IMR-90 (cell line): ENCODE data around the gene MAP2. TPM values are rescaled to one million over a fixed set of nuclear protein-coding genes. Genes with fewer than 3 reads are reported as not detected.

Experiments used
- ATAC-seq: fragments of 200-7000 bp; cut with Tn5 transposase; 2 replicates; pipeline ENCODE4 v1.9.1; 2020; ENCODE audit warnings: low read depth, mild to moderate bottlenecking, moderate library complexity
- BruUV-seq: library from RNA; stranded (reverse); fragments of 400-500 nt; replicated peaks from 2 replicates; lab custom pipeline; 2021; lab: Mats Ljungman, UMichigan
- CTCF ChIA-PET: fragments of 300-600 bp; formaldehyde crosslinking; extraction: SDS; loops from one replicate; lab custom pipeline; 2021; ENCODE audit warnings: antibody characterized with exemption; lab: Yijun Ruan, JAX
- POLR2A ChIA-PET: fragments of 300-600 bp; sonication (Branson Sonifier 250); formaldehyde crosslinking; loops from one replicate; lab custom pipeline; 2022; ENCODE audit warnings: antibody characterized with exemption; ENCODE audit not compliant: unreplicated experiment; lab: Charles Lee
- DNase-seq: peaks from one replicate; pipeline ENCODE4 v3.0.0; 2013
- H2AFZ ChIP-seq: replicated peaks from 2 replicates; pipeline ENCODE3; 2013; ENCODE audit warnings: low read length, mild to moderate bottlenecking; ENCODE audit not compliant: poor library complexity
- H2AK5ac ChIP-seq: 2 replicates; pipeline ENCODE4 v1.6.1; 2013; ENCODE audit warnings: low read depth, low read length, inconsistent platforms
- H2AK9ac ChIP-seq: replicated peaks from 2 replicates; pipeline ENCODE3; 2013; ENCODE audit warnings: mild to moderate bottlenecking, low read depth, low read length, moderate library complexity; ENCODE audit not compliant: poor library complexity
- H2BK120ac ChIP-seq: 2 replicates; pipeline ENCODE4 v1.6.1; 2013; ENCODE audit warnings: low read depth, low read length, inconsistent platforms
- H2BK15ac ChIP-seq: 3 replicates; pipeline ENCODE4 v1.6.1; 2013; ENCODE audit warnings: low read depth, low read length, inconsistent platforms
- H2BK20ac ChIP-seq: 2 replicates; pipeline ENCODE4 v1.6.1; 2013; ENCODE audit warnings: low read depth, mild to moderate bottlenecking, inconsistent platforms, low read length, moderate library complexity
- H2BK5ac ChIP-seq: 2 replicates; pipeline ENCODE4 v1.6.1; 2013; ENCODE audit warnings: mild to moderate bottlenecking, low read depth, low read length, inconsistent platforms; ENCODE audit not compliant: poor library complexity, severe bottlenecking
- H3K14ac ChIP-seq: replicated peaks from 2 replicates; pipeline ENCODE4 v1.6.1; 2013; ENCODE audit warnings: low read depth, low read length, inconsistent platforms
- H3K18ac ChIP-seq: 2 replicates; pipeline ENCODE4 v1.6.1; 2013; ENCODE audit warnings: low read depth, low read length, control low read depth
- H3K23ac ChIP-seq: 2 replicates; pipeline ENCODE4 v1.6.1; 2013; ENCODE audit warnings: low read depth, low read length, inconsistent platforms
- H3K27ac ChIP-seq: 2 replicates; pipeline ENCODE4 v1.5.1; 2013; ENCODE audit warnings: mild to moderate bottlenecking, control low read depth, low read length; ENCODE audit not compliant: insufficient read depth
- H3K27me3 ChIP-seq: 2 replicates; pipeline ENCODE4 v1.6.1; 2013; ENCODE audit warnings: low read length; ENCODE audit not compliant: control insufficient read depth, insufficient read depth
- H3K36me3 ChIP-seq: 2 replicates; pipeline ENCODE4 v1.6.1; 2013; ENCODE audit warnings: low read length, mixed read lengths; ENCODE audit not compliant: control insufficient read depth, insufficient read depth
- H3K4ac ChIP-seq: 2 replicates; pipeline ENCODE4 v1.6.1; 2013; ENCODE audit warnings: low read depth, low read length, inconsistent platforms
- H3K4me1 ChIP-seq: 2 replicates; pipeline ENCODE4 v1.6.1; 2013; ENCODE audit warnings: low read length, mixed read lengths; ENCODE audit not compliant: control insufficient read depth, insufficient read depth
- H3K4me2 ChIP-seq: 2 replicates; pipeline ENCODE4 v1.6.1; 2013; ENCODE audit warnings: low read depth, mild to moderate bottlenecking, control low read depth, low read length, moderate library complexity
- H3K4me3 ChIP-seq: 2 replicates; pipeline ENCODE4 v1.5.1; 2013; ENCODE audit warnings: low read depth, mild to moderate bottlenecking, control low read depth, low read length, moderate library complexity; ENCODE audit not compliant: insufficient read depth
- H3K56ac ChIP-seq: 2 replicates; pipeline ENCODE4 v1.6.1; 2013; ENCODE audit warnings: low read length, inconsistent platforms; ENCODE audit not compliant: insufficient read depth; ENCODE audit errors: extremely low read depth
- H3K79me1 ChIP-seq, 2 experiments: 2 replicates each; pipeline ENCODE4 v1.6.1; 2013; ENCODE audit warnings: low read length in 2 of 2, inconsistent platforms in 1 of 2, low read depth in 1 of 2
- H3K9ac ChIP-seq: 2 replicates; pipeline ENCODE4 v1.6.1; 2013; ENCODE audit warnings: low read depth, low read length, control low read depth
- H3K9me1 ChIP-seq: 2 replicates; pipeline ENCODE4 v1.6.1; 2013; ENCODE audit warnings: low read length, inconsistent platforms; ENCODE audit not compliant: insufficient read depth
- H3K9me3 ChIP-seq: 2 replicates; pipeline ENCODE4 v1.6.1; 2013; ENCODE audit warnings: low read length; ENCODE audit not compliant: control insufficient read depth, insufficient read depth
- H4K20me1 ChIP-seq: 2 replicates; pipeline ENCODE4 v1.6.1; 2013; ENCODE audit warnings: low read length, inconsistent platforms; ENCODE audit not compliant: insufficient read depth
- H4K5ac ChIP-seq: 2 replicates; pipeline ENCODE4 v1.6.1; 2013; ENCODE audit warnings: mild to moderate bottlenecking, low read depth, low read length, control low read depth
- H4K8ac ChIP-seq, 2 experiments: 2 replicates each; pipeline ENCODE4 v1.6.1; 2013; ENCODE audit warnings: low read depth in 2 of 2, low read length in 2 of 2, control low read depth in 1 of 2, inconsistent platforms in 1 of 2
- H4K91ac ChIP-seq: 2 replicates; pipeline ENCODE4 v1.6.1; 2013; ENCODE audit warnings: low read depth, low read length, inconsistent platforms; ENCODE audit not compliant: insufficient read depth
- MAZ ChIP-seq: IDR thresholded peaks from 2 replicates; pipeline ENCODE4 v1.6.1; 2012; ENCODE audit warnings: low read depth, mild to moderate bottlenecking, low read length, improper control_type of control experiment, moderate library complexity, borderline replicate concordance
- MXI1 ChIP-seq: IDR thresholded peaks from 2 replicates; pipeline ENCODE4 v1.6.1; 2012; ENCODE audit warnings: low read depth, mild to moderate bottlenecking, low read length, moderate library complexity, borderline replicate concordance
- WGBS, 2 experiments: methylation state at CpG; one replicate each; pipeline versions ENCODE4 v1.1.5 to v1.1.7; 2013; ENCODE audit warnings: missing lambda C conversion rate in 2 of 2; ENCODE audit not compliant: insufficient read length in 1 of 2; ENCODE audit errors: extremely low coverage in 2 of 2; 5-methylcytosine and 5-hydroxymethylcytosine counted together
- dilution Hi-C: fragments of 300-500 bp; cut with HindIII; formaldehyde crosslinking; loops from one replicate; pipeline ENCODE4 v1.14.3; 2018; ENCODE audit warnings: low sequenced_read_pairs; ENCODE audit not compliant: unreplicated experiment
- in situ Hi-C: fragments of 300-500 bp; cut with MboI; formaldehyde crosslinking; loops from 3 replicates; pipeline ENCODE4 v1.14.3; 2019; ENCODE audit warnings: low sequenced_read_pairs, inconsistent platforms, mixed read lengths
- intact Hi-C: fragments of 100-400 bp; cut with micrococcal nuclease; formaldehyde crosslinking; loops from 2 replicates; pipeline ENCODE4 v1.10.0; 2022
- polyA plus RNA-seq, 3 experiments: library from polyadenylated mRNA; depleted of rRNA; stranded (reverse); fragments of >200 nt; gene quantifications; 2 replicates each; pipeline ENCODE4 v1.2.3, GENCODE V29; 2012; ENCODE audit warnings: low replicate concordance in 1 of 3
- total RNA-seq: library from RNA; depleted of rRNA; stranded (reverse); fragments of >200 nt; gene quantifications from 2 replicates; pipeline ENCODE4 v1.2.3, GENCODE V29; 2012

Gene MAP2
- total and polyA plus RNA-seq, 2 of the 4 experiments (the other 2 are of a cell fraction): 0.29 to 0.36 TPM

- Histone ChIP-seq H3K79me1 (no peaks in the 10 kb centered on the region), H2BK120ac (no peak overlapping the region), H3K27me3 (no peaks in the 10 kb centered on the region), H4K91ac (no peak overlapping the region), H2AK5ac (no peak overlapping the region), H2BK20ac (no peak overlapping the region), H2BK15ac (no peak overlapping the region), H3K4me1 (no peaks in the 10 kb centered on the region), H3K36me3 (no peaks in the 10 kb centered on the region), H3K14ac (no peak overlapping the region), H3K9me3 (no peaks in the 10 kb centered on the region), H2BK5ac (no peak overlapping the region), H3K27ac (no peak overlapping the region), H3K4me2 (no peak overlapping the region), H3K23ac (no peak overlapping the region), H3K4me3 (no peak overlapping the region), H3K56ac (no peak overlapping the region), H4K5ac (no peak overlapping the region), H3K18ac (no peak overlapping the region), H4K8ac (no peak overlapping the region), H3K9ac (no peak overlapping the region), H2AFZ (no peak overlapping the region), H2AK9ac (no peak overlapping the region), H3K4ac (no peak overlapping the region), H3K9me1 (no peaks in the 10 kb centered on the region), H4K20me1 (no peaks in the 10 kb centered on the region)
- ATAC-seq (no peak), DNase-seq (no peak)
- in situ Hi-C loops: no loop called here
- TF ChIP-seq MXI1 (no peak), MAZ (no peak)
- dilution Hi-C loops: no loop called here
- no TSS peak for BruUV-seq
- CTCF ChIA-PET: no interaction called here
- POLR2A ChIA-PET: no interaction called here
- WGBS, 2 experiments: no CpG with 5 or more reads among the region's 1 CpG
- intact Hi-C loops: no loop called here
Measured at GRCh38 chr2:209602259-209602658, 178.4 kb downstream of the MAP2 start.
